Liver (tissue), 9 donors: ENCODE data around the gene PLXDC2. TPM values are rescaled to one million over a fixed set of nuclear protein-coding genes. Genes with fewer than 3 reads are reported as not detected.

Experiments
- DNase-seq: peaks from one replicate; pipeline ENCODE4 v3.0.0-alpha.2; 2017; ENCODE audit warnings: low spot score
- H3K27ac ChIP-seq, 2 donors: one replicate each; pipeline ENCODE4 v1.7.0; 2013; ENCODE audit warnings: inconsistent platforms in 2 of 2, low read length in 2 of 2, control low read depth in 1 of 2, low read depth in 1 of 2, mild to moderate bottlenecking in 1 of 2
- H3K27me3 ChIP-seq, 4 donors: one replicate each; pipeline versions ENCODE4 v1.6.1 to v1.7.0; 2013; ENCODE audit warnings: low read length in 3 of 4, inconsistent platforms in 1 of 4, mild to moderate bottlenecking in 1 of 4, moderate library complexity in 1 of 4; ENCODE audit not compliant: control insufficient read depth in 4 of 4, insufficient read depth in 4 of 4
- H3K36me3 ChIP-seq, 4 donors: one replicate each; pipeline versions ENCODE4 v1.6.1 to v1.7.0; 2013; ENCODE audit warnings: low read length in 3 of 4, mild to moderate bottlenecking in 3 of 4, low read depth in 1 of 4, moderate library complexity in 1 of 4; ENCODE audit not compliant: control insufficient read depth in 4 of 4, insufficient read depth in 3 of 4
- H3K4me1 ChIP-seq, 4 donors: one replicate each; pipeline versions ENCODE4 v1.6.1 to v1.7.0; 2013; ENCODE audit warnings: low read length in 3 of 4, mild to moderate bottlenecking in 3 of 4, moderate library complexity in 1 of 4; ENCODE audit not compliant: control insufficient read depth in 4 of 4, insufficient read depth in 4 of 4
- H3K4me3 ChIP-seq, 3 donors: one replicate each; pipeline versions ENCODE4 v1.6.1 to v1.7.0; 2013; ENCODE audit warnings: low read length in 3 of 3, control low read depth in 1 of 3, low read depth in 1 of 3, mild to moderate bottlenecking in 1 of 3
- H3K9ac ChIP-seq, 2 donors: one replicate each; pipeline ENCODE4 v1.7.0; 2013; ENCODE audit warnings: low read length in 2 of 2, mild to moderate bottlenecking in 2 of 2, moderate library complexity in 2 of 2, control low read depth in 1 of 2, low read depth in 1 of 2
- H3K9me3 ChIP-seq, 4 donors: one replicate each; pipeline versions ENCODE4 v1.6.1 to v1.7.0; 2013; ENCODE audit warnings: low read length in 3 of 4; ENCODE audit not compliant: control insufficient read depth in 4 of 4
- ATF3 ChIP-seq: IDR thresholded peaks from 2 replicates; pipeline ENCODE4 v1.6.1; 2016; ENCODE audit warnings: antibody characterized with exemption
- CTCF ChIP-seq: fragments of 150-350 bp; IDR thresholded peaks from 2 replicates; pipeline ENCODE4 v1.5.1; 2017; ENCODE audit warnings: improper control_type of control experiment, low read depth, low read length; ENCODE audit not compliant: missing input control
- EGR1 ChIP-seq, 2 donors: IDR thresholded peaks; 2 replicates each; pipeline ENCODE4 v1.6.1; 2016 to 2018; ENCODE audit warnings: antibody characterized with exemption in 2 of 2, low read depth in 2 of 2
- FOXA1 ChIP-seq: IDR thresholded peaks from 2 replicates; pipeline ENCODE4 v1.6.1; 2016; ENCODE audit warnings: antibody characterized with exemption
- FOXA2 ChIP-seq: IDR thresholded peaks from 2 replicates; pipeline ENCODE4 v1.6.1; 2016; ENCODE audit warnings: antibody characterized with exemption
- GABPA ChIP-seq, 2 donors: IDR thresholded peaks in 1 of 2; conservative IDR thresholded peaks in 1 of 2; 2 replicates each; pipeline ENCODE4 v1.6.1; 2016; ENCODE audit warnings: antibody characterized with exemption in 2 of 2, mild to moderate bottlenecking in 1 of 2, moderate library complexity in 1 of 2
- HNF4A ChIP-seq, 2 donors: conservative IDR thresholded peaks; 2 replicates each; pipeline ENCODE4 v1.6.1; 2016; ENCODE audit warnings: antibody characterized with exemption in 2 of 2, mild to moderate bottlenecking in 2 of 2
- HNF4G ChIP-seq: IDR thresholded peaks from 2 replicates; pipeline ENCODE4 v1.6.1; 2016; ENCODE audit warnings: antibody characterized with exemption
- JUND ChIP-seq, 2 donors: IDR thresholded peaks; 2 replicates each; pipeline ENCODE4 v1.6.1; 2016; ENCODE audit warnings: antibody characterized with exemption in 2 of 2
- MAX ChIP-seq: IDR thresholded peaks from 2 replicates; pipeline ENCODE4 v1.6.1; 2016; ENCODE audit warnings: antibody characterized with exemption
- NR2F2 ChIP-seq: IDR thresholded peaks from 2 replicates; pipeline ENCODE4 v1.6.1; 2016; ENCODE audit warnings: antibody characterized with exemption
- RAD21 ChIP-seq, 2 donors: IDR thresholded peaks; 2 replicates each; pipeline ENCODE4 v1.6.1; 2016; ENCODE audit warnings: antibody characterized with exemption in 2 of 2, mild to moderate bottlenecking in 2 of 2
- REST ChIP-seq: IDR thresholded peaks from 2 replicates; pipeline ENCODE4 v1.6.1; 2016; ENCODE audit warnings: antibody characterized with exemption, mild to moderate bottlenecking
- RXRA ChIP-seq, 2 donors: IDR thresholded peaks; 2 replicates each; pipeline ENCODE4 v1.6.1; 2017 to 2018; ENCODE audit warnings: antibody characterized with exemption in 2 of 2, mild to moderate bottlenecking in 1 of 2
- SP1 ChIP-seq: IDR thresholded peaks from 2 replicates; pipeline ENCODE4 v1.6.1; 2018; ENCODE audit warnings: antibody characterized with exemption, mild to moderate bottlenecking
- TAF1 ChIP-seq: conservative IDR thresholded peaks from 2 replicates; pipeline ENCODE4 v1.6.1; 2016; ENCODE audit warnings: antibody characterized with exemption, mild to moderate bottlenecking
- YY1 ChIP-seq: IDR thresholded peaks from 2 replicates; pipeline ENCODE4 v1.6.1; 2016; ENCODE audit warnings: antibody characterized with exemption, mild to moderate bottlenecking
- ZBTB33 ChIP-seq: IDR thresholded peaks from 2 replicates; pipeline ENCODE4 v1.6.1; 2016; ENCODE audit warnings: antibody characterized with exemption
- WGBS: extraction: QIAGEN DNeasy Blood & Tissue Kit; methylation state at CpG from one replicate; pipeline ENCODE4 v1.1.7; 2013; 5-methylcytosine and 5-hydroxymethylcytosine counted together
- polyA plus RNA-seq, 2 donors: library from polyadenylated mRNA; stranded (reverse) in 1 of 2; unstranded in 1 of 2; fragments of 200-250 nt in 1 of 2; fragments of >200 nt in 1 of 2; fragmentation: Nextera tagmentation in 1 of 2; extraction: Ambion mirVana in 1 of 2; gene quantifications; one replicate each; pipeline versions ENCODE4 v1.2.1 to v1.2.3, GENCODE V29; 2013 to 2015
- total RNA-seq, 2 donors: library from RNA; depleted of rRNA; stranded (reverse); fragments of >200 nt; gene quantifications; one replicate each; pipeline ENCODE4 v1.2.3, GENCODE V29; 2014
- donor health status: healthy.
- donor health status: healthy.
- donor health status: healthy.
- donor health status: healthy.
- donor health status: healthy.

PLXDC2 gene
- total and polyA plus RNA-seq, 4 donors: 1.4 to 5.1 (median 2.4) TPM

- TF ChIP-seq CTCF: no peak
- no peak for TF ChIP-seq JUND (IDR thresholded peaks at IDR 0.05)
- TF ChIP-seq FOXA2: no peak
- TF ChIP-seq GABPA (IDR thresholded peaks at IDR 0.05 in 1 of 2, conservative IDR thresholded peaks at IDR 0.05 in 1 of 2): no peak
- no peak for TF ChIP-seq RAD21 (IDR thresholded peaks at IDR 0.05)
- no peak for TF ChIP-seq MAX
- TF ChIP-seq ATF3: no peak
- TF ChIP-seq HNF4A (conservative IDR thresholded peaks at IDR 0.05): no peak
- TF ChIP-seq REST: no peak
- TF ChIP-seq ZBTB33: no peak
- TF ChIP-seq RXRA (IDR thresholded peaks at IDR 0.05): no peak
- no peak for TF ChIP-seq YY1
- TF ChIP-seq TAF1: no peak
- TF ChIP-seq EGR1 (IDR thresholded peaks at IDR 0.05; ENCODE audit: low read depth in 2 of 2): no peak
- no peak for TF ChIP-seq SP1
- no peak for TF ChIP-seq FOXA1
- TF ChIP-seq HNF4G: no peak
- TF ChIP-seq NR2F2: no peak
- Histone ChIP-seq H3K4me1 (no peaks in the 10 kb centered on the region), H3K27me3 (no peaks in the 10 kb centered on the region), H3K27ac (no peak overlapping the region), H3K36me3 (no peaks in the 10 kb centered on the region), H3K4me3 (no peak overlapping the region), H3K9ac (no peak overlapping the region), H3K9me3 (no peaks in the 10 kb centered on the region)
- 40% methylated on average over 1 of the region's 1 CpG for WGBS
- no peak for DNase-seq
Measured at GRCh38 chr10:20144268-20144667, 328.0 kb downstream of the PLXDC2 start.
